HTR-8/SVneo (cell line): ENCODE measurements around the gene NOL9.
A peak's percentile ranks its signal among the peaks of the same experiment; 100 is the strongest.

Experiments used
- DNase-seq: peaks from one replicate; pipeline ENCODE4 v3.0.0; 2011; ENCODE audit warnings: low spot score, mixed read lengths; ENCODE audit not compliant: insufficient read length
- FAIRE-seq: peaks from 2 replicates; lab custom pipeline; 2011; peaks lifted over from hg19 to GRCh38; lab: Jason Lieb, UNC

NOL9 gene

GRCh38 chr1:6507037-6507428, 47.3 kb downstream of the NOL9 start:
- FAIRE-seq: no peak
- DNase-seq: no peak

DNA sequence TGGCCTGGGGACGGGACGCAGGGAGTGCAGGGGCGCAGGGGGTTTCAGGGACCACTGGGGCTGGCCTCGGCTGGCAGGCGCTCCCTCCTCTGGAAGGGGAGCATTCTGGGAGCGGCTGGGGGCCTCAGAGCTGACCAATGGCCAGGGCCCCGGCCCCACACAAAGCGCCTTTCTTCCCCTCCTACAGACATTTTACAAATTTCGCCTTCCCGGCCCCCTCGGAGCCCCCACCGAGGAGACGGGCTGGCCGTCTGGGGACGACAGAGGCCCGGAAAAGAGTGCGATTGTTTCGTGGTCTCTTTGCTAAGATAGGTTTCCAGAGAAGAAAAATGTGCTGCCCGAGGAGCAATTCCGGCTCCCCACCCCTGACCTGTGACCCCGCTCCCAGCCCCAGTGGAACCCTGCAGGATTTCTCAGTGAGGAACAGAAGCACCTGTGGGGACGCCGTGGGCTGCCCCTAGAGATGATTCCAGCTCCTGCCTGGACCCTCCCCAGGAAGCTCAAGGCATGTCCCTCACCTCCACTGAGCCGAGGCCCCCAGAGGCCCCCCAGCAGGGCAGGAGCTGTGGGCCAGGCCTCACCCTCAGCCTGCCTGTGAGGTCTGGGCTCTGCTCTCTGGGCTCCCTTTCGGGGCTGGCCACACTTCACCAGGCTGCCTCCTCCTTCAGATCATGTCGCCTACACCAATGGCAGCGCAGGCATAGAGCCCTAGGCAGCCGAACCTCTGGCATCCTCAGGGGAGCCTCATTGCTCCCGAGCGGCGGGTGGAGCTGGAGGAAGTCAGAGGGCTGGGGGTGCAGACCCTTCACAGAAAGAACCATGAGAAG, 47.9 kb downstream of the NOL9 start:
- DNase-seq: no peak
- FAIRE-seq: no peak

DNA sequence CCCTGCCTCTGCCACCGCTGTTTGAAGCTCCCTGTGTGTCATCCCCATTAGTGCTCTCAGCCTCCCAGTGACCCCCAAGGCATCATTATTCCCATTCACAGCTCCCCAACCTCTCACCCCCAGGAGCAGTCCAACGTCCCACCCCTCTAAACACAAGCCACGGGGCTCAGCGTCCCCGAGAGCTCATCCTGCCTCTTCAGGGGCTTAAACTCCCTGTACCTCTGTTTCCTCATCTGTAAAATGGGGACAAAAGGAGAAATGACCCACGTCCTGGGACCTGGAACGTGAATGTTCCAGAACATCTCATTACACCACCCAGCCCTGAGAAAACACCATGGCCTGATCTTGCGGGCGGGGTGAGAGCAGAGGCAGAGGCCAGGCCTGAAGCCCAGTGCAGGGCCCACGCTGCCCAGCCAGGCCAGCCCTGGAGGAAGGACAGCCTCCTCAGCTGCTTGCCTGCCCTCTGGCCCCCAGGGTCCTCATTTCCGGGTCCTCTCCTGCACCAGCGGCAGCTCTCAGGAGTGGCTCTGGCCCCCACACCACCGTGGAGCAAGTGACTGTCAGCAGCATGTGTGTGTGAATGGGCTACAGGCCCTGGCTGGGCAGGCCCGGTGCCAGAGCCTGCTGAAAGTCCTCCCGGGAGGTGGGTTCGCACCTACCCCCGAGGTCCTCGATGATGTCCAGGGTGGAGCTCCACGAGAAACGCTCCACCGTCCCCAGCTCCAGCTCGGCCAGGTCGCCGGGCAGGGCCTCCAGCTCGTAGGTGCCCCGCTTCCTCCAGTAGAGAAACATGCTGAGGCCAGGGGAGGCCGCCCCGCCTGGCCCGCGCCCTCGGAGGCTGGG, 48.7 kb downstream of the NOL9 start:
- DNase-seq (no peak), FAIRE-seq (no peak)

- DNase-seq: no peak
- no peak for FAIRE-seq
These were observed 49.4 kb downstream of the NOL9 start for GRCh38 chr1:6504887-6505286.

GRCh38 chr1:6503884-6504602, 50.3 kb downstream of the NOL9 start:
- no peak for FAIRE-seq
- DNase-seq: no peak

DNA sequence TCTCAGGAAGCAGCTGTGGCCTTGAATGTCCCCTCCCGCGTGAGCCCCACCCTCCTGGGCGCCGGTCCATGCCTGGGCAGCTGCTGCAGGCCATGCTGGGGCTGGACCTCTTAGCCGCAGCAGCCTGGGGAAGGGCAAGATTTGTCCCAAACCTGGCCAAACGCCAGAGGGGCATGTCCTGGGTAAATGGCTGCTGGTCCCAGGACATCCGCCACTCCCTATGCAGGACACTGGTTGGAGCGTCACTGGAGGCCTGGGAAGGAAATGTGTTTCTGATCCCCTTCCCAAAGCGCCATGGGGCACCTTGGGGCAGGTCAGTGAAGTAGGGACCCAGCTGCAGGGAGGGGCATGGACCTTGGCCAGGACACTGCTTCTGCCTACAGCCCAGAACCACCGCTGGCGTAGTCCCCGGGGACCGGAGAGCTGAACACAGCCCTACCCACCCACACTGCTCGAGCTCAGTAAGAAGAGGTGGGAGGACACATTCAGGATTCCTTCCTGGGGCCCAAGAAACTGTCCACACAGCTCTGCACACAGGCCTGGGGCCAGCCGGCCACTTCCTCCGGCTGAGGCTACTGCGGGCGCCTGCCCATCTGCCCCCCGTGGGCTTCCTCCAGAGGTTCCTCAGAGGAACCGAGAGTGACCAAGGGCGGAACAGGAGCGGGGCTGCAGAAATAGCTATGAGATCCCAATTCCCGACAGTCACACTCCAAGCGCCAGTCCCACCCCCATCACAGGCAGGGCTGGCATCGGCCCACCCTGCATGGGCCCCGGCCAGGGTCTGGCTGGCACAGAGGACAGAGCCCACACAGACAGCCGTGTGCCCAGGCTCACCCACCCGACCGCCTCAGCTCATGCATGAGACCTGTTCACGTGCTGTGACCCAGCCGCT, 52.1 kb downstream of the NOL9 start:
- no peak for FAIRE-seq

GRCh38 chr1:6501279-6501813, 53.0 kb downstream of the NOL9 start:
- FAIRE-seq (no peak), DNase-seq (no peak)

More for the DNA sequence above, 52.1 kb downstream of the NOL9 start:
- no peak for DNase-seq

DNA sequence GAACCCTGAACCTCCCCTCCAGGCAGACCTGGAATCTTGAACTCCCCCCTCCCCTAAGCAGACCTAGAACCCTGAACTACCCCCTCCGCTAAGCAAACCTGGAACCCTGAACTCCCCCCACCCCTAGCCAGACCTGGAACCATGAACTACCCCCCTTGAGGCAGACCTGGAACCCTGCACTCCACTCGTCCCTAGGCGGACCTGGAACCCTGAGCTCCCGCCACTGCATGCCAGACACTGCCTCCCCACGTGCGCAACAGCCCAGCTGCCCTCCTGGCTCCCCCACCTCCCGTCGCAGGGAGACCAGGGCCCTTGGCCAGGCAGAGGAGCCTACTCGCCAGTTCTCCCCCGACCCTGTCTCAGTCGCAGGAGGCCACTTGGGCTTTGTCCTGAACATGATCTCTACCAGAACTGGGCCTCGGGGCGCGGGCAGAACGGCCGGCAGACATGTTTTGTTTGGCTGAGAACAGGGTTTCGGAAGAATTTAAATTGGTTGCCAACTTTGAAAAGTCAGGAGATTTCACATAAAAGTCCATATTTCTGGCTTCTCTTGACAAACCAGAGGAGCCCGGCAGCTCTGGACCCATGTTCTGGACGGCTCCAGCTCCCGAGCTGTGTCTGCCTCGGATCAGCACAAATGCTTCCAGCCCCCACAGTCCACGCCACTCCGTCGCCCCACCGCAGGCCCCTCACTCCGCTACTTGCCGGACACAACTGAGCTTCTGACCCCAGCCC, 53.6 kb downstream of the NOL9 start:
- FAIRE-seq (no peak), DNase-seq (no peak)

DNA sequence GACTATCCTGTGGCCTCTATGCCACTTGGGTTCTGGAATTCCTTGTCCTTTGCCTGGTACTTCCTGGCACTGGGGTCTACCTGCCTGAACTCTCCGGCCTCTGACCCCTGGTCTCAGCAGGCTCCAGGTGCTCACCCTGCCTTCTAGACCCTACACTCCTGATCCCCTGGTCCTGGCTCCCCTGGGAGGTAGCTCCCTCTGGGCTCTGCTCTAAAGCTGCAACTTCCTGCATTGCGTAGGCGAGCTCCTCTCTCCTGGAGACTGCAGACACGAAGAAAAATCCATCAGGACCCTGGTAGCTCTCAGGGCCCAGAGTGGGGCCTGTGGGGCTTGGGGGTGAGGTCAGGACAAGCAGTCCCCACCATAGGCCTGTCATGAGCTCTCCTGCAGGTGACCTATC, 55.0 kb downstream of the NOL9 start:
- FAIRE-seq (no peak), DNase-seq (no peak)

- FAIRE-seq: no peak
- DNase-seq: no peak
These were observed 55.7 kb downstream of the NOL9 start for GRCh38 chr1:6498576-6499111.

DNA sequence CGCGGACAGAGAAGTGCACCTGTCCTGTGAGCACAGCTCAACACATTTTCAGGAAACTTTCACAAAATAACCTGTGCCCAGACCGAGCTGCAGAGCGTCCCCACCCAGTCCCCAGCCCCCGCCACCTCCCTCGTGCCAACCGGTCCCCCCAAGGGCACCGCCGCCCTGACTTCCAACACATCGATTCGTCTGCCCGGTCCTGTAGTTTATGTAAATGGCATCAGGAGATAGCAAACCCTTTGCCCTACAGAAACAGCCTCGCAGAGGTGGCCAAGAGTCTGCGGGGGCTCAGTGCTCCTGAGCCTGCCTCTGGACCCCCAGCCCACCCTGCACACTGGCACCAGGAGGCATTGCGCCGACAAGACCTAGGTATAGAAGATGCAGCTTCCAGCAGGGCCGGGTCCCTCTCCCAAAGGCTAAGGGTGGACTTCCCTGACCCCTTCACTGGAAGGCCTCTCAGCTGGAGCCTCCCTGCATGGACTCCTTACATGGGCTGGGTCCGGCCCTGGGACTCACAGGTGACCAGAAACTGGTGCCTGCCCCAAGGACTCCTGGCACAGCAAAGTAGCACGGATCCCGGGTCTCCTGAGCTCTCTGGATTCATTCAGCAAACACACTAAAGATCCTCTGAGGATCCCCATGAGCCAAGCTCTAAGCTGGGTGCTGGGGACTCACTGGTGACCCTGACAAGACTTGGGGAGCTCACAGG, 56.3 kb downstream of the NOL9 start:
- no peak for FAIRE-seq
- DNase-seq: no peak

DNA sequence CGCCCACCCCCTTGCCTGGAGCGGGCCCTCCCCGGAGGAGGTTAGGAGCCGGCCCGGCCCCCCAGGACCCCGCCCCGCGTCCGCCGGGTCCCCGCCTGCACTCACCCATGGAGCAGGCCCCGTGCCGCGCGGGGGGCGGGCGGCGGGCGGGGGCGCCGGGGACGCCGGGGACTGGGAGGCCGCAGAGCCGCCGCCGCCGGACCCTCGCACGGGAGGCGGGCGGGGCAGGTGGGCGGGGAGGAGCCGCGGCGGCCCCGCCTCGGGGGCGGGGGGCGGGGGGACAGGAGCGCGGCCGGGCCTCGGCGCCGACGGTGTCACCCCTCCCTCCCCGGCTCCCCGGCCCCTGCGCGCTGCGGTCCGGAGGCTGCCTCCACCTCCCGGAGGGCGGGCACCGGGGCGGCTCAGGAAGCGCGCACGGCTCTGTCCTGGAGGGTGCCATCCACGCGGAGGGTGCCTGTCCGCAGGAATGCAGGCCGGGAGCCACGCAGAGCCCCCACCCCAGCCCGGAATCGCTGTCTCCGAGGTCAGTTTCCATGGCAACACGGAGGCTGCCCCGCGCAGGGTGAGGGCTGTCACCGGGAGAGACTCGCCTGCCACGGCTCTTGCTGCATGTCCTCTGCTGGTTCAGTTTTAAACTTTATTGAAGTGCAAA, 57.0 kb downstream of the NOL9 start:
- no peak for DNase-seq
- peak; percentile 13 for FAIRE-seq

DNA sequence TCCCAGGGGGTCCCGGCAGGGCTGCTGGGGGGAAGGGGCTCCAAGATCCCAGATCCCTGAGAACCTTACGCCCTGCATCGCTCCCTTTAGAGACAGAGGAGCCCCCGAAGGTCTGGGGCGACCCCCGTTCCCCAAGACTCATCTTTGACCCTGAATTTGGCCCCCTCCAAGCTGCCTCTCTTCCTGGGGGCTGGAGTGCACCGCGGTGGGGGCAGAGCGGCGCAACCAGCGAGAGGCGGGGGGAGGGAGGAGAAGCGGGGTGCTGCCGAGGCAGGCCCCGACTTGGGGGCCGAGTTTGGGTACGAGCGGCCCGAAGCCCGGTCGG, 57.5 kb downstream of the NOL9 start:
- FAIRE-seq (no peak), DNase-seq (no peak)

- no peak for FAIRE-seq
- no peak for DNase-seq
These were observed 58.0 kb downstream of the NOL9 start for GRCh38 chr1:6496365-6496721.

GRCh38 chr1:6495540-6496364, 58.6 kb downstream of the NOL9 start:
- FAIRE-seq: no peak
- no peak for DNase-seq

DNA sequence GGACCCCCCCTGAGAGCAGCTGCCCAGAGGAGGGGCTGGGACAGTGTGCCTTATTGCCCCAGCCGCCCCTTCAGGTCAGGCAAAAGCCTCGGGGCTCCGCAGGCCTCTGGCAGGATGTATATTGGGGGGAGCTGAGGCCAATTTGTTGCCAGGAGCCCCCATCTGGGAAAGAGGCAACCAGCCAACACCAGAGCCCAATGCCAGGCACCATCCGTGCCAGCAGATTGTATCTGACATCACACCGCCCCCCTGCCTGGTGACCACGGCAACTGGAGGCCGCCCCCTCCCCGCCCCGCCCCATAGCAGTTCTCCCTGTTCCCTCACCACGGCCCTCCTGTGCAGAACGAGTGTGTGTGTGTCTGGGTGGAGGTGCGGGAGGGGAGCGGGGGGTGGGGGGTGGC, 59.3 kb downstream of the NOL9 start:
- peak; percentile 66 for FAIRE-seq
- no peak for DNase-seq

- no peak for FAIRE-seq
These were observed 59.7 kb downstream of the NOL9 start for GRCh38 chr1:6494627-6495026.

More at GRCh38 chr1:6494627-6495026, 59.7 kb downstream of the NOL9 start:
- no peak for DNase-seq
